ENCODE data around the gene CD44.
A peak's percentile ranks its signal among the peaks of the same experiment; 100 is the strongest.

The CD44 gene

DNA sequence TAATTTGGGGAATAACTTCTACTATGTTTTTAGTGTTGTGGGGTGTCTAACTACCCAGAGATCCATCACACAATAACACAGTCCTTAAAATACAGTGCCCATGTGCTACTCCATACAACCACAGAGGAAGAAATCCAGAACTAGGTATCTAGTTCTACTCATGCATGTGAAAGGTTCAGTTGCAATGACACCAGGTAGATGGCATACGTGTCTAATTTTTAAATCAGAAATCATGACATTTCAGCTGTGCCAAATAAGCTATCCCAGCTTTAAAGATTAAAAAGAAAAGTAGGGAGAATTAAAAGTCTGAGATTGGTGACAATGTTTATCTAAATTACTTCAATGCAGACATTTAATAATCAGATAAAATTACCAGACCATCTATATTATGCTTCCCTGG lies 122.2 kb downstream of the CD44 start:
- DNase-seq (ENCODE audit: low read depth in 2 of 2), result no peak

DNA sequence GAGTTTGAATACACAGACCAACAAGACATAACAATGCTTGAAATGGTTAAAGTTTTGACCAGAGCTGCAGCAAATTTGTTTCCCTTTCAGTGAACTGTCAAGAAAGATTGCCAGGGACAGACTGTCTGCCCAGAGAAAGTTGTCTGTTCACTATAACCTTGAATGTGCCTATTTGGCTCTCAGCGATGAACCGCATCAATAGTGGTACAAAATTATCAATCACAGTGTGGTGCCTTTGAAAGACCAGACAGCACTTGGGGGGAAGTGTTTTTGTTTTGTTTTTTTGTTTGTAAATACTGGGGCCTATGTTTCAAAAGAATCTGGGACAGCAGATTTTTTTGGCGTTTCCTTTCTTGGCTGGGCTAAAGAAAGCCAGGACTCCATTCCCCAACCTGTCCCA lies 123.1 kb downstream of the CD44 start:
- no peak for DNase-seq (ENCODE audit: low read depth in 2 of 2)

DNA sequence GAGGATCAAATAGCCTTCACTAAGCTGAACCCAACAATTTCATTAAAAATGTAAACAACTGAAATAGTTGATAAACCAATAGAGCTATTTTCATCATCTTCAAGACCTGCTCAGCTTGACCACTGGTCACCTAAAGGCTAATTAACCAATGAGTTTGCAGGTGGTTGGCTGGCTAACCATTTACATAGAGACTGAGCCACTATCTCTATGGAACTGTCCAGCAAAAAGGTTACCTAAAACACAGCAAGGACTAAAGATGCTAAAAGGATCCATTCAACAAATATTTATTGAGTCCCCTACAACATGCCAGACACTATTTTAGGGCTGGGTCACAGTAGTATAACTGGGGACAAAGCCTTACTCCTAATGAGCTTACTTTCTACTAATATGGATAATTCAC lies 123.8 kb downstream of the CD44 start:
- DNase-seq (ENCODE audit: low read depth in 2 of 2), result no peak

DNA sequence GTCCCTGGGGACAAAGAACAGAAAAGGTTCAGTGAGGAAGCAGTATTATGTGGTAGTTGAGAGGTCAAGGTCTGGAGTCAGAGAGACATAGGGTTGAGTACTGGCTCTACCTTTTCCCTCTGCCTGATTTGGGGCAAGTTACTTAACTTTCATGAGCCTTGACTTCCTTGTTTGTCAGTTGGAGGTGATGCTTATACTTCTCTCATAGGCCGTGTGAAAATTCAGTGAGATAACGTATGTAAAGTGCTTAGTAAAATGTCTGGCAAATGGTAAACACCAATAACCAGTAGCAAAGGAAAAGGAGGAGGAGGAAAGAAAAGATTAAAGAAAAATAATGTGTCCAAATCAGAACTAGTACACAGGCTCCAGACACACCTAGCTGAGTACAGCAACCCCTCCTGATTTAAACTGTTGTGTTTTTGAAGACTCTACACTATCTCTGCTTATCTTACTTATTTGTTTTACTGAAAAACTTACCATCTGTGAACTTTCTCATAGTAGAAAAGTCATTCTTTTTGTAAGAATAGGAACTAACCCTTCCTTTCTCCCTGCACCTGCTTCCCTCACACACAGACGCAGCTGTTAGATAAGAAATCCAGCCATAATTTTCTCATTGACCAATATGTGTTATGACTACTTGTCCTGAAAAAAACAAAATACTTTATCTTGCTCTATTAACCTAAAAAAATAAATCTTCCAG lies 126.9 kb downstream of the CD44 start:
- DNase-seq (ENCODE audit: low read depth in 2 of 2), result no peak

DNA sequence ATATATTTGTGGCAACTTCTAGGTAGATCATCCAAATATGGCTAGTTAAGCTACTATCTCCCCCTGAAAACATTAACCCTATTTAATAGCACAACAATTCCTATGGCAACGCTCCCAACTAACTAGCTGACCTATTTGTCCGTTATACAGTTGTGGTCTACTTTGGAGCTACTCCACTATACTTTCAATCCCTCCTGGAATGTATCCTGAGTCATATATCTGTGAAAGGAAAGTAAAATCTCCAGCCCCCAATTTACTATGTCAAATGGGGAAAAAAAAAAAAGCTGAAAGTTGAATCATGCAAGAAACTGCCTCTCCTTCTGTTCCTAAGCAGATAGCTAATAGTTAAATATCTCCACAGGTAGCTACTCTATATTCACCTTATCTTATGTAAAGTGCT lies 128.5 kb downstream of the CD44 start:
- no peak for DNase-seq (ENCODE audit: low read depth in 2 of 2)

DNA sequence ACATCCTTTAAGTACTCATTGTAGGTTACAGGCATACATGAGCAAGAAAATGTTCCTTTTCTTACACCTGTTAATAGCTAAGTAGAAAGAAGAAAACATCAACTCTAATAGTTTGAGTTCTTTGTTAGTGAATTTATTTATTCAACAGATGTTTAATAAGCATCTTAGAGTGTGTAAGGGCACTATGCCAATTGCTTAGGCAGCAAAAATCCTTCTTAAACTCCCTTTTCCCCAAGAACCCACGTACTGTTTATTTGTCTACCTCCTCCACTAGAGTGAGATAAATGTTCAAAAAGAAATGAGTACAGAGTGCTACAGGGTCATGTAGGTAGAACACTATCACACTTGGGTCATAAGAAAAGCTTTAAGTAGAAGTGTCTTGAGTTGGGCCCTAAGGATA lies 131.4 kb downstream of the CD44 start:
- DNase-seq (ENCODE audit: low read depth in 2 of 2), result no peak

DNA sequence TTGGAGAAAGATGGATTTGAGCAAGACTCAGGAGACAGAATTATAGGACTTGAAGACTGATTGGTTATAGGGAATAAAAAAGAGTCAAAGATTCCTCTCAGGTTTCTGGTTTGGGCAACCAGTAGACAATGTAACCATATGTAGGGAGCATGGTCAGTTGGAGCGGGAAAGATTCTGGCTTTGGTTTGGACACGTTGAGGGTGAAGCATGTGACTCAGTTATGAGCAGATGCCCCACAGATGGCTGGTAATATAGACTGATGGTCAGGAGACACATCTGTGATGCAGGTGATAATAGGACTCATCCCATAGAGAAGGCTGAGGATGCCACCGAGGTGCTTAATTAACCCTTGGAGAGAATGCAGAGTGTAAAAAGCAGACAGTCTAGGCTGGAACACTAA lies 132.1 kb downstream of the CD44 start:
- no peak for DNase-seq (ENCODE audit: low read depth in 2 of 2)

DNA sequence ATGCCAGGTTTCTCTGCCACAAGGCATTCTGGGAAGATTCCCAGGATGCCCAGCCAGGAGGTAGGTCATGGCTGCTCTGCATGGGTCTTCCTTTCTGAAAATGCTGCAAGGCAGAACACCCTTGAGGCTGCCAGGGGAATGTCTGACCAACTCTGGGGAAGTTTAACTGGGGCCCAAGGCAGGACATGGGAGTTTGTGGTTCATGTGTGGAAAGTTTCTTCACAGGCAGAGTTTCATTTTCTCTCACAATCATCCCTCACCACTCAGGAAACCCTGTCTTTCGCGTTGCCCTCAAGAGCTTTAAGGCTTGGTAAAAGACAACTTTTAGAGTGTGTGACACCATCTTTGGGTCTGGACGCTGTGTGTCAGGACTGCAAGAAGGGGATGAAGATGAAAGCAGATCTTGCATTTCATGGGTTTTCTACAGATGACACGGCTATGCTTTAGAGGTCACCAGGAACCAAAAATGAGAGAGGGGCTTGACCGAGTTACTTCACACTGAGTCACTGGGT lies 133.5 kb downstream of the CD44 start:
- DNase-seq (ENCODE audit: low read depth in 2 of 2), result peak; percentile 20 to 44

DNA sequence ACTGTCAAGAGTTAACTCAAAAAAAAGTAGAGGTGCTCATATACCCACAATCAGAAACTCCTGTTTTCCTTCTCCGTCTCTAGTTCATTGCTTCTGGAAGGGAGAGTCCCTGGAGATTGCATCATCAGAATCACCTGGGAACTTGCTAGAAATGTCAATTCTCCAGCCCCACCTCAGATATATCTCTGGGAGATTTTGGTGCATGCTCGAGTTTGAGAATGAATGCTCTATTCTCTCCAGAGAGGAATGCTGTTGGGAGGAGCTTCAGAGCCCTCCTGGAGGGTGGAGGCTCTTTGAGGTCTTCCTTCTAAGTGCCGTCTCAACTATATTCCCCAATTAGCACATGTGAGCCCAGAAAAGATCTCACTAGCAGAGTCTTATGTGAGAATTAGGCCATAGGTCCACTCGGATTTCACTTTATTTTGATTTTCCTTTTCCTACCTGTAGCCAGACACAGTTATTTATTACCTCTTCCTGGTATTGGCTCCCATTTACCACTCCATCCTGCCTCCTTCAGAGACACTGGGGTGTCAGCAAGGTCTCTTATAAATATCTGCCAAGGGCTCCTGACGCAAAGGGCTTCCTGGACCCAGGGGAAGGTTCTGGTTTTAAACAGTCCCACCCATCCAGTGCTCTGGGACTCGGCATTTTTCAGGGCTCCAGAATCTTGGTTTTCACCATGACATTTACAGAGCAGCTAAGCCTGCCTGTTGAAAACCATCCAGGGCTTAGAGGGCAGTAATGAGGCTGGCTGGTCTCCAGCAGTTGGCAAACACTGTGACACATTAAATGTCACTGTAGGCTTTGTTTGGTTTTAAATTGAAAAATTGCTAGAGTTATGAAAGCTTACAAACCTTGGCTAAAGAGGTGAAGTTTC lies 136.2 kb downstream of the CD44 start:
- no peak for DNase-seq (ENCODE audit: low read depth in 2 of 2)

DNA sequence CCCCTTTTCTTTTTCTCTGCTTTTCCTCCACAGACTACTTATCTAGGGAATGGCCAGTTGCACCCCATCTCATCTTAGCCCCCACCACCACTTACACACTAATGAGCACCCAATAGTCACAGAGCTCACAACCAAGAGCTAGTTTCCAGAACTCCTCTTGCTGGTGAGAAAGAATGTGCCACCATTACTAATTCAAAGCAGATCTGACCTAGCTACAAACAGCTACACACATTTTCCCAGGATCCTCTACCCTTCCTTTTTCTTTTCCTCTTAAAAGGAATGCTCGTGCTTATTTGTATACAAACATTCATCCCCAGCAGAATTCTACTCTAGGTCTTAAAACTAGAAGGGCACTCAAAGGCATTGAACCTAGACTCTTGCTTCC lies 136.8 kb downstream of the CD44 start:
- DNase-seq (ENCODE audit: low read depth in 2 of 2), result no peak

DNA sequence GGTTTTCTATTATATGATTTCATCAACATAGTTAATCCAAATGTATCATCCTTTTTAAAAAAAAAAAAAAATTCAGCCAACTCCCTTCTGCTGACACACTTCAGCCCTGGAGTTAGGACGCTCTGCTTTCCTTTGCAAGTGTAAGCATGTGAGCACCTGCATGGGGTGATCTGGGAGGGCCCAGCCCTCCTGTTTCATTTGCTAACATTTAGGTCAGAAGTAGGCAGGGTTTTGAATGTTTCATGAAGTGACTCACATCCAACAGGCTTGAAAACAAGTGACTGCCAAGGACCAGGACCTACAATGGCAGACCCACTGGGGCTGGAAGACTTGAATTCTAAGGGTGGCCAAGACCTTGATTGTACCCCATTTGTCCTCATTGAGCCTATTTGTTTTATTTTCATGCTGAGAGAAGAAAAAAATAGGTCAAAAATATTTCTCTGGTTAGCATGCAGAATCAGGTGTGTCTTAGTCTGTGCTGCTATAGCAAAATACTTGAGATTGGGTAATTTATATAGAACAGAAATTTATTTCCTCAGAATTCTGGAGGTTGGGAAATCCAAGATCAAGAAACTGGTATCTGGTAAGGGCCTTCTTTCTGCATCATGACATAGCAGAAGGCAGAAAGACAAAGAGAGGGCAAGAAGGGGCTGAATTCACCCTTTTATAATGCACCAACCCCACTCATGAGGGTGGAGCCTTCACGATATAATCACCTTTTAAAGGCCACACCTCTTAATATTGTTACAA lies 137.6 kb downstream of the CD44 start:
- no peak for DNase-seq (ENCODE audit: low read depth in 2 of 2)

DNA sequence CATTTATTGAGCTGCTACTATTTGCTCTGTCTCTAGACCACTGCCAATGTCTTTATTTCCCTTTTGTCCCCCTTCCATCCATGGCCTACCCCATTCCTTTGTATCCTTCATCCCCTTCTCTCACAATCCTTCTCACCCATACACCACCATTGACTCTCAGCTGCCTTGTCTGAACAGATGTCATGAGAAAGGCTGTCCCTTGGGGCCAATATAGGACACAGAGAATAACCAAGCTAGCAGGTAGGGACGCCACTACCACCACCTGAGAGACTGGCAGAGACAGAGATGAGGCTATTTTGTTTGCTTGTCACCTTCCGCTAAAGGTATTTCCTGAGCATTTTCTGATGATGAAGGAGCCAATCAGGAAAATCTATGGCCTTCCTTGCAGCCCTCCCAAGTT lies 138.9 kb downstream of the CD44 start:
- DNase-seq (ENCODE audit: low read depth in 2 of 2), result no peak

DNA sequence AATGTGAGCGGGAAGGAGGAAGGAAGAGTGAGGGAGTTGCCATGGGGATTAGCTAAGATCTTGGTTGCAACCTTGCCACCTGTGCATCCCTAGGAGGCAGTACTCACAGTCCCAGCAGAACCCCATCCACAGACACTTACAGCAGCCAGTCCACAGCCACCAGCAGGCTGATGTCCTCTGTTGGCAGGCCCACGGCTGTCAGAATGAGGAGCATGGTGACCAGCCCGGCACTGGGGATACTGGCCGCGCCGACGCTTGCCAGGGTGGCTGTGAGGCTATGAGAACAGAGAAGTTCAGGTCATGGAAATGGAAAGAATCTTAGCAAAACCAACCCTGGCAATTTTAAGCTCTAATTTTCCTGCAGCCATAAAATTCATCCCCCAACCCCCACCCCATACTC lies 141.8 kb downstream of the CD44 start:
- DNase-seq (ENCODE audit: low read depth in 2 of 2), result no peak

DNA sequence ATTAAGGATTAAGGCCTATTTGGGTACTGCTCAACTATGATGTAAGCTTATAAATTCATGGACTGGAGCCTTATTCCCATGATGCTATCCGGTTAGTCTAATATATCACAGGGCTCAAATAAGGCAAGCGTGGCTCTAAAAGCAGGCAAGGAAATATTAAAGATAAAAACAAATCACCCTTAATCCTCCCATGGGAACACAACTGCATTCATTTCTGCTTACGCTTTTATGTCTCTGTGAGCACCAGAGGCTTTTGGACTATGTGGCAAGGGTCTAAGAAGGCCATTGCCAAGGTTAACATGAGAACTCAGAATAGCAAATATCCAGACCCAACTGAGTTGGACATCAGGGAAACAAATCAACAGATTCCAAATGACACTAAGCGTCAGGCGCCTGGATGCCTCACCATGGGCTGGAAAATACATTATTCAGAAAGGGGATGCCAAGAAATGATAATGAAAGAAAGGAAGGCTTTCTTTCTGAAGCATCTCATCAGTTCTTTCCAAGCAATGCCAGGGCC lies 142.3 kb downstream of the CD44 start:
- DNase-seq (ENCODE audit: low read depth in 2 of 2), result no peak
